ENCODE results near the gene SLC39A6.

- no peak for TF ChIP-seq CTCF (IDR thresholded peaks at IDR 0.05)
- no peak for TF ChIP-seq EZH2 (IDR thresholded peaks at IDR 0.05; ENCODE audit: borderline replicate concordance, insufficient read depth, low read depth, low read length, poor library complexity, severe bottlenecking)
Measured at GRCh38 chr18:36130039-36130831, 1.1 kb upstream of the SLC39A6 start.

Measured in B cell (primary cell).